Measurements from ENCODE around the gene MYNN. TPM values are rescaled to one million over a fixed set of nuclear protein-coding genes. Genes with fewer than 3 reads are reported as not detected.

MYNN gene
- total and polyA plus RNA-seq, 2 donors (not counting 3 experiments of a cell fraction or from before 2014, with no cell fraction given), result 7.1 to 12.7 TPM

DNA sequence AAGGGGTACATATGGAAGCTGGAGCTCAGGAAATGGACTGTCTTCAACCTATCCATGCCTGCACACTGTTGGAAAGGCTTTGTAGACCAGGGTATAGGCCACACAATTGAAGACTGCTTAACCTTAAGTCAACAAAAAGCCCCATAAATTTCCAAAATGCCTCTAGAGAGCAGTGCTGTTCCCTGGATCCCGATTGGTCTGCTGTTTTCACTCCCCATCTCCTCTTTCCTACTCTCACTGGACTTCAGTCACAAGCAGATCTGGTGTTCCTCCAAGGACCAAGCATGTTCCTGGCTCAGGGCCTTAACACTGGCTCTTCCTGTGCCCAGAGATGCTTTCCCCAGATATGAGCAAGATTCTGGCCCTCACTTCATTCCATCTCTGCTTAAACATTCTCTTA is 62.3 kb downstream of the MYNN start:
- Histone ChIP-seq H4K20me1 (replicated peaks; ENCODE audit: control insufficient read depth, extremely low read depth, insufficient read depth, low read length) (no peaks in the 10 kb centered on the region), H3K4me3 (replicated peaks in 1 of 3; ENCODE audit: insufficient read depth in 1 of 3, low read depth in 1 of 3, low read length in 3 of 3) (no peak overlapping the region), H3K9me1 (replicated peaks; ENCODE audit: control insufficient read depth, extremely low read depth, insufficient read depth, low read length) (no peaks in the 10 kb centered on the region), H3K9me3 (replicated peaks; ENCODE audit: control insufficient read depth, insufficient read depth, low read length) (no peaks in the 10 kb centered on the region), H3K9ac (replicated peaks; ENCODE audit: extremely low read depth, insufficient read depth, low read length) (no peak overlapping the region), H3K4me1 (ENCODE audit: control insufficient read depth, extremely low read depth, insufficient read depth, low read length) (no peaks in the 10 kb centered on the region), H2AFZ (ENCODE audit: low read depth, low read length) (no peak overlapping the region), H3K27ac (ENCODE audit: insufficient read depth, low read depth, low read length) (no peak overlapping the region), H3K27me3 (ENCODE audit: control insufficient read depth in 2 of 2, insufficient read depth in 2 of 2, low read length in 2 of 2) (peaks cover 4 to 5% of the 10 kb centered on the region in 2 experiments), H3K79me2 (ENCODE audit: control insufficient read depth, insufficient read depth, low read length) (no peaks in the 10 kb centered on the region), H3K4me2 (ENCODE audit: insufficient read depth, low read length) (no peak overlapping the region), H3K36me3 (ENCODE audit: control insufficient read depth in 2 of 2, extremely low read depth in 1 of 2, insufficient read depth in 2 of 2, low read length in 2 of 2) (no peaks in the 10 kb centered on the region)
- intact Hi-C loops (cut with micrococcal nuclease), result no loop called here
- no peak for DNase-seq (ENCODE audit: low read depth, low spot score)
- CTCF ChIA-PET, result no interaction called here
- TF ChIP-seq, protein P1, sequence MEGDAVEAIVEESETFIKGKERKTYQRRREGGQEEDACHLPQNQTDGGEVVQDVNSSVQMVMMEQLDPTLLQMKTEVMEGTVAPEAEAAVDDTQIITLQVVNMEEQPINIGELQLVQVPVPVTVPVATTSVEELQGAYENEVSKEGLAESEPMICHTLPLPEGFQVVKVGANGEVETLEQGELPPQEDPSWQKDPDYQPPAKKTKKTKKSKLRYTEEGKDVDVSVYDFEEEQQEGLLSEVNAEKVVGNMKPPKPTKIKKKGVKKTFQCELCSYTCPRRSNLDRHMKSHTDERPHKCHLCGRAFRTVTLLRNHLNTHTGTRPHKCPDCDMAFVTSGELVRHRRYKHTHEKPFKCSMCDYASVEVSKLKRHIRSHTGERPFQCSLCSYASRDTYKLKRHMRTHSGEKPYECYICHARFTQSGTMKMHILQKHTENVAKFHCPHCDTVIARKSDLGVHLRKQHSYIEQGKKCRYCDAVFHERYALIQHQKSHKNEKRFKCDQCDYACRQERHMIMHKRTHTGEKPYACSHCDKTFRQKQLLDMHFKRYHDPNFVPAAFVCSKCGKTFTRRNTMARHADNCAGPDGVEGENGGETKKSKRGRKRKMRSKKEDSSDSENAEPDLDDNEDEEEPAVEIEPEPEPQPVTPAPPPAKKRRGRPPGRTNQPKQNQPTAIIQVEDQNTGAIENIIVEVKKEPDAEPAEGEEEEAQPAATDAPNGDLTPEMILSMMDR (IDR thresholded peaks at IDR 0.05; ENCODE audit: extremely low read depth in 1 of 2, insufficient read depth in 1 of 2, low read depth in 1 of 2, low read length in 2 of 2), result no peak
- TF ChIP-seq EZH2 (IDR thresholded peaks at IDR 0.05; ENCODE audit: borderline replicate concordance, low read depth, low read length, severe bottlenecking), result no peak
- no peak for TF ChIP-seq JUN (IDR thresholded peaks at IDR 0.05; ENCODE audit: borderline replicate concordance, insufficient read depth, insufficient read length, low read depth)
- TF ChIP-seq GATA2 (IDR thresholded peaks at IDR 0.05; ENCODE audit: insufficient read depth, insufficient read length, low read depth, low read length), result no peak
- TF ChIP-seq FOS (IDR thresholded peaks at IDR 0.05; ENCODE audit: borderline replicate concordance, insufficient read depth, low read length), result no peak
- TF ChIP-seq, protein P2, sequence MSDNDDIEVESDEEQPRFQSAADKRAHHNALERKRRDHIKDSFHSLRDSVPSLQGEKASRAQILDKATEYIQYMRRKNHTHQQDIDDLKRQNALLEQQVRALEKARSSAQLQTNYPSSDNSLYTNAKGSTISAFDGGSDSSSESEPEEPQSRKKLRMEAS (IDR thresholded peaks at IDR 0.05; ENCODE audit: insufficient read depth, insufficient read length), result no peak
- no peak for TF ChIP-seq MYC (IDR thresholded peaks at IDR 0.05; ENCODE audit: low read depth, low read length)
- TF ChIP-seq POLR2AphosphoS5 (IDR thresholded peaks at IDR 0.05; ENCODE audit: insufficient read depth, low read depth, low read length), result no peak
- no peak for TF ChIP-seq POLR2A (IDR thresholded peaks at IDR 0.05; ENCODE audit: low read depth, low read length)
- FAIRE-seq, result no peak
- POLR2A ChIA-PET, result no interaction called here
- BruUV-seq (replicated peaks), result no TSS peak
- dilution Hi-C loops (cut with MboI; ENCODE audit: extremely low pct_ligation_motif_present, low sequenced_read_pairs), result no loop called here

Data from endothelial cell of umbilical vein (primary cell).